H1 (cell line): ENCODE measurements around the gene GALNT18. TPM values are rescaled to one million over a fixed set of nuclear protein-coding genes. Genes with fewer than 3 reads are reported as not detected.

Source experiments
- CTCF ChIA-PET: fragments of 300-600 bp; sonication (Branson Sonifier 250); formaldehyde crosslinking; loops from one replicate; lab custom pipeline; 2021; ENCODE audit not compliant: partially characterized antibody; lab: Charles Lee
- POLR2A ChIA-PET: fragments of 300-600 bp; sonication (Branson Sonifier 250); formaldehyde crosslinking; loops from one replicate; lab custom pipeline; 2021; ENCODE audit warnings: inconsistent platforms; ENCODE audit not compliant: partially characterized antibody; lab: Charles Lee
- DNase-seq, 2 experiments: peaks; one replicate each; pipeline versions ENCODE4 v3.0.0 to v3.0.0-alpha.2; 2010 to 2022; ENCODE audit warnings: low spot score in 2 of 2, low read depth in 1 of 2, mixed read lengths in 1 of 2
- FAIRE-seq: peaks from 2 replicates; lab custom pipeline; 2011; peaks lifted over from hg19 to GRCh38; lab: Jason Lieb, UNC
- H2AFZ ChIP-seq: 2 replicates; pipeline ENCODE4 v1.8.1; 2012; ENCODE audit warnings: low read length, inconsistent platforms
- H2AK5ac ChIP-seq: 2 replicates; pipeline ENCODE4 v1.6.1; 2013; ENCODE audit warnings: low read depth, low read length
- H2BK120ac ChIP-seq: replicated peaks from 2 replicates; pipeline ENCODE3; 2013; ENCODE audit warnings: low read depth, low read length, inconsistent platforms
- H2BK12ac ChIP-seq: 2 replicates; pipeline ENCODE4 v1.6.1; 2013; ENCODE audit warnings: low read depth, low read length
- H2BK15ac ChIP-seq: 2 replicates; pipeline ENCODE4 v1.6.1; 2013; ENCODE audit warnings: low read length
- H2BK20ac ChIP-seq: 2 replicates; pipeline ENCODE4 v1.6.1; 2013; ENCODE audit warnings: low read length
- H2BK5ac ChIP-seq: 2 replicates; pipeline ENCODE4 v1.6.1; 2013; ENCODE audit warnings: low read depth, low read length
- H3K14ac ChIP-seq: 2 replicates; pipeline ENCODE4 v1.6.1; 2013; ENCODE audit warnings: inconsistent platforms; ENCODE audit not compliant: insufficient read length
- H3K18ac ChIP-seq: 2 replicates; pipeline ENCODE4 v1.6.1; 2013; ENCODE audit warnings: low read length; ENCODE audit errors: extremely low read depth
- H3K23ac ChIP-seq: 2 replicates; pipeline ENCODE4 v1.6.1; 2013; ENCODE audit warnings: inconsistent platforms; ENCODE audit not compliant: insufficient read length
- H3K23me2 ChIP-seq: 2 replicates; pipeline ENCODE4 v1.6.1; 2013; ENCODE audit warnings: low read depth, low read length
- H3K27ac ChIP-seq: 2 replicates; pipeline ENCODE4 v1.6.1; 2011; ENCODE audit warnings: low read depth, low read length, inconsistent platforms
- H3K27me3 ChIP-seq, 4 experiments: replicated peaks in 1 of 4; 1 replicate in 1 of 4; 2 replicates in 3 of 4; pipeline versions ENCODE4 v1.6.1 to v1.8.1; 2011 to 2013; ENCODE audit warnings: low read length in 3 of 4, mild to moderate bottlenecking in 3 of 4, inconsistent platforms in 2 of 4, mixed read lengths in 2 of 4, moderate library complexity in 1 of 4; ENCODE audit not compliant: control insufficient read depth in 3 of 4, insufficient read depth in 3 of 4; ENCODE audit errors: extremely low read depth in 1 of 4
- H3K36me3 ChIP-seq, 4 experiments: 2 replicates each; pipeline versions ENCODE4 v1.6.1 to v1.8.1; 2011 to 2013; ENCODE audit warnings: mild to moderate bottlenecking in 4 of 4, low read length in 3 of 4, moderate library complexity in 2 of 4, control low read depth in 1 of 4, inconsistent platforms in 1 of 4; ENCODE audit not compliant: insufficient read depth in 4 of 4, control insufficient read depth in 2 of 4
- H3K4ac ChIP-seq: replicated peaks from 2 replicates; pipeline ENCODE3; 2013; ENCODE audit warnings: low read length, low read depth, mixed read lengths, inconsistent platforms; ENCODE audit not compliant: insufficient read length
- H3K4me1 ChIP-seq, 4 experiments: replicated peaks in 1 of 4; 1 replicate in 1 of 4; 2 replicates in 3 of 4; pipeline versions ENCODE4 v1.6.1 to v1.8.1; 2011 to 2013; ENCODE audit warnings: low read length in 3 of 4, inconsistent platforms in 2 of 4, mixed read lengths in 1 of 4; ENCODE audit not compliant: insufficient read depth in 4 of 4, control insufficient read depth in 3 of 4
- H3K4me2 ChIP-seq, 2 experiments: 2 replicates each; pipeline versions ENCODE4 v1.6.1 to v1.8.1; 2011 to 2013; ENCODE audit warnings: low read depth in 2 of 2, low read length in 2 of 2, control low read depth in 1 of 2, inconsistent platforms in 1 of 2, mild to moderate bottlenecking in 1 of 2; ENCODE audit not compliant: insufficient read depth in 1 of 2
- H3K4me3 ChIP-seq, 4 experiments: fragments of 200-600, 300-600 bp in 1 of 4; sonication (generic), shearing (Covaris generic), sonication (Bioruptor Twin) in 1 of 4; 2 replicates each; pipeline versions ENCODE4 v1.5.1 to v1.8.1; 2011 to 2016; ENCODE audit warnings: low read length in 4 of 4, low read depth in 3 of 4, control low read depth in 2 of 4, inconsistent platforms in 2 of 4, mild to moderate bottlenecking in 2 of 4, mixed read lengths in 1 of 4, moderate library complexity in 1 of 4; ENCODE audit not compliant: insufficient read depth in 2 of 4; ENCODE audit errors: extremely low read depth in 1 of 4
- H3K56ac ChIP-seq: replicated peaks from 2 replicates; pipeline ENCODE3; 2013; ENCODE audit warnings: low read depth, mild to moderate bottlenecking, mixed read lengths, low read length, inconsistent platforms; ENCODE audit not compliant: insufficient read length
- H3K79me1 ChIP-seq: 2 replicates; pipeline ENCODE4 v1.6.1; 2013; ENCODE audit warnings: low read depth, low read length, control low read depth
- H3K79me2 ChIP-seq, 2 experiments: 2 replicates each; pipeline versions ENCODE4 v1.6.1 to v1.8.1; 2012 to 2013; ENCODE audit warnings: low read length in 2 of 2, mild to moderate bottlenecking in 2 of 2, inconsistent platforms in 1 of 2; ENCODE audit not compliant: insufficient read depth in 2 of 2, control insufficient read depth in 1 of 2
- H3K9ac ChIP-seq, 4 experiments: replicated peaks in 1 of 4; 1 replicate in 1 of 4; 2 replicates in 3 of 4; pipeline versions ENCODE4 v1.6.1 to v1.8.1; 2011 to 2013; ENCODE audit warnings: low read depth in 3 of 4, low read length in 3 of 4, control low read depth in 2 of 4, mild to moderate bottlenecking in 2 of 4, moderate library complexity in 2 of 4, inconsistent platforms in 1 of 4; ENCODE audit errors: extremely low read depth in 1 of 4
- H3K9me3 ChIP-seq, 2 experiments: 2 replicates each; pipeline versions ENCODE4 v1.6.1 to v1.8.1; 2012 to 2013; ENCODE audit warnings: mild to moderate bottlenecking in 2 of 2, moderate library complexity in 2 of 2, control low read depth in 1 of 2, inconsistent platforms in 1 of 2, low read depth in 1 of 2, low read length in 1 of 2, mixed read lengths in 1 of 2; ENCODE audit not compliant: insufficient read depth in 2 of 2
- H4K20me1 ChIP-seq, 2 experiments: replicated peaks in 1 of 2; 2 replicates each; pipeline versions ENCODE3 to v1.8.1; 2011 to 2013; ENCODE audit warnings: inconsistent platforms in 2 of 2, low read length in 2 of 2, mild to moderate bottlenecking in 1 of 2; ENCODE audit not compliant: insufficient read depth in 2 of 2, control insufficient read depth in 1 of 2
- H4K5ac ChIP-seq: 2 replicates; pipeline ENCODE4 v1.6.1; 2013; ENCODE audit warnings: low read length, low read depth, mixed read lengths, inconsistent platforms; ENCODE audit not compliant: insufficient read length
- H4K8ac ChIP-seq: 2 replicates; pipeline ENCODE4 v1.8.0; 2013; ENCODE audit warnings: mild to moderate bottlenecking, moderate library complexity, low read length, inconsistent platforms; ENCODE audit not compliant: insufficient read depth; ENCODE audit errors: extremely low read depth
- H4K91ac ChIP-seq: replicated peaks from 2 replicates; pipeline ENCODE3; 2013; ENCODE audit warnings: low read length, mixed read lengths, inconsistent platforms; ENCODE audit not compliant: insufficient read length
- CTCF ChIP-seq, 3 experiments: IDR thresholded peaks; 1 replicate in 2 of 3; 2 replicates in 1 of 3; pipeline versions ENCODE4 v1.5.1 to v1.6.1; 2011; ENCODE audit warnings: low read length in 3 of 3, mild to moderate bottlenecking in 3 of 3, inconsistent platforms in 2 of 3, low read depth in 1 of 3, moderate library complexity in 1 of 3; ENCODE audit not compliant: insufficient read depth in 1 of 3; ENCODE audit errors: control extremely low read depth in 1 of 3
- RAD21 ChIP-seq, 2 experiments: IDR thresholded peaks in 1 of 2; conservative IDR thresholded peaks in 1 of 2; 2 replicates each; pipeline ENCODE4 v1.6.1; 2011; ENCODE audit warnings: low read depth in 2 of 2, low read length in 2 of 2, improper control_type of control experiment in 1 of 2, inconsistent platforms in 1 of 2, mild to moderate bottlenecking in 1 of 2, moderate library complexity in 1 of 2
- WGBS, 2 experiments: shearing (Covaris generic) in 1 of 2; methylation state at CpG; one replicate each; pipeline versions ENCODE4 v1.1.6 to v1.1.7; 2013 to 2015; ENCODE audit warnings: low lambda C conversion rate in 2 of 2, mixed read lengths in 2 of 2, inconsistent platforms in 1 of 2, low coverage in 1 of 2, missing lambda C conversion rate in 1 of 2; ENCODE audit not compliant: insufficient replicate concordance in 2 of 2, insufficient coverage in 1 of 2, insufficient read length in 1 of 2; ENCODE audit errors: extremely low coverage in 1 of 2, missing lambda C conversion rate in 1 of 2; 5-methylcytosine and 5-hydroxymethylcytosine counted together
- polyA plus RNA-seq, 7 experiments: library from polyadenylated mRNA; depleted of rRNA in 3 of 7; stranded (reverse) in 5 of 7; unstranded in 2 of 7; fragments of >200 nt in 5 of 7; fragments of 200-250 nt in 2 of 7; gene quantifications; 1 replicate in 5 of 7; 2 replicates in 1 of 7; 4 replicates in 1 of 7; pipeline versions ENCODE4 v1.2.1 to v1.2.3, GENCODE V29; 2011 to 2013; ENCODE audit warnings: missing spikeins in 2 of 7, mixed read lengths in 2 of 7
- total RNA-seq: library from RNA; stranded (reverse); fragmentation: NEBNext Ultra II Directional; extraction: Animal tissue kit (Norgen Biotek cat#: 25700); gene quantifications from 2 replicates; pipeline ENCODE4 v1.2.1, GENCODE V29; 2021

GALNT18 gene
- total and polyA plus RNA-seq, 2 of the 8 experiments (the other 6 are each of a cell fraction or from before 2014, with no cell fraction given) = 6.0 to 9.4 TPM

DNA sequence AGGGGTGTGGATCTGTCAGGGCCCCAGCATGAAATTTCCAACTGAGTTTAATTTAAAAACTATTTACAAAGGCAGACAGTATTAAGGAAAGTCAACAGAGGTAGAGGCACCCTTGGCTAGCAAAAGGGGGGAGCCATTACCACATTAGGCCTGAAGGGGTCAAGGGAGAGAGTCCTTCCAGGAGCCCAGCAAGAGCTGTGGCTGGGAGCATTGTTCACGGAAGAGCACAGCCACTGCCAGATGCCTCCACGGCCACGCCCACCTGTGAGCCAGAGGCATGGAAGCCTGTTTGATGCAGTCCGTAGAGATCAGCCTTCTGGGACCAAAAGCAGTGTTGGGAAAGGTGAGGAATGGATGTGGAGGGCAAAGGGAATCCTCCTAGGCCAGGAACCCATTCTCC lies 102.6 kb downstream of the GALNT18 start:
- Histone ChIP-seq H2BK20ac (no peak overlapping the region), H4K5ac (no peak overlapping the region), H4K20me1 (no peaks in the 10 kb centered on the region), H4K91ac (no peak overlapping the region), H2AK5ac (0 out of 2 replicates have a peak overlapping the region, but pooled peaks have one; percentile 53), H3K36me3 (no peaks in the 10 kb centered on the region), H3K4ac (no peak overlapping the region), H2BK120ac (no peak overlapping the region), H3K79me1 (no peaks in the 10 kb centered on the region), H3K23ac (no peak overlapping the region), H2BK12ac (0 out of 2 replicates have a peak overlapping the region, but pooled peaks have one; percentile 5), H2AFZ (no peak overlapping the region), H3K9ac (no peak overlapping the region), H3K56ac (no peak overlapping the region), H3K4me2 (no peak overlapping the region), H3K27me3 (no peaks in the 10 kb centered on the region), H2BK15ac (no peak overlapping the region), H3K14ac (no peak overlapping the region), H3K27ac (no peak overlapping the region), H3K23me2 (no peaks in the 10 kb centered on the region), H3K9me3 (no peaks in the 10 kb centered on the region), H4K8ac (peak overlapping the region; percentile 51; the same call in 1 of the 2 replicates), H3K18ac (no peak overlapping the region), H3K4me1 (peaks cover 0 to 6% (median 4%) of the 10 kb centered on the region in 4 experiments; a peak in 4 of 7 replicates), H3K4me3 (no peak overlapping the region), H3K79me2 (no peaks in the 10 kb centered on the region), H2BK5ac (0 out of 2 replicates have a peak overlapping the region, but pooled peaks have one; percentile 66)
- 60% methylated on average over 4 of the region's 4 CpGs; no CpG with 5 or more reads in 1 of the 2 experiments for WGBS, 2 experiments
- FAIRE-seq = no peak
- DNase-seq = no peak
- ChIA-PET POLR2A (no interaction called here), CTCF (interaction anchor here (0.7 to 1.8 kb wide), 4 partner anchors 9 to 269 kb away, joined by 3 to 8 read pairs (median 4); no protein-coding TSS in a partner anchor)
- TF ChIP-seq RAD21 (IDR thresholded peaks at IDR 0.05 in 1 of 2, conservative IDR thresholded peaks at IDR 0.05 in 1 of 2; ENCODE audit: low read depth in 2 of 2, low read length in 2 of 2) = peak in 1 of 2 experiments; percentile 37; a peak in 3 of 4 replicates
- peak in 1 of 3 experiments; percentile 33; a peak in 1 of 4 replicates for TF ChIP-seq CTCF (IDR thresholded peaks at IDR 0.05; ENCODE audit: control extremely low read depth in 1 of 3, insufficient read depth in 1 of 3, low read depth in 1 of 3, low read length in 3 of 3)
